Islet precursor cell (in vitro differentiated cells): ENCODE data around the gene SPATA12.

Experiments
- DNase-seq: peaks from one replicate; pipeline ENCODE4 v3.0.0-alpha.2; 2018

SPATA12 gene

GRCh38 chr3:57060089-57060821, at the start of gene SPATA12:
SPATA12 (plus strand) TSS chr3:57060664; CDS start chr3:57073695, 13,031 bp downstream.
- DNase-seq = peak; percentile 99

- DNase-seq = no peak
These were observed 49.4 kb upstream of the SPATA12 start for GRCh38 chr3:57011022-57011421.

GRCh38 chr3:57012847-57013246, 47.6 kb upstream of the SPATA12 start:
- no peak for DNase-seq

- DNase-seq = no peak
These were observed 45.1 kb upstream of the SPATA12 start for GRCh38 chr3:57015350-57015729.

GRCh38 chr3:57015912-57016311, 44.6 kb upstream of the SPATA12 start:
- no peak for DNase-seq

- DNase-seq = peak; percentile 66
These were observed 43.0 kb upstream of the SPATA12 start for GRCh38 chr3:57017459-57017845.

- no peak for DNase-seq
These were observed 42.2 kb upstream of the SPATA12 start for GRCh38 chr3:57018246-57018645.

- DNase-seq = no peak
These were observed 41.4 kb upstream of the SPATA12 start for GRCh38 chr3:57019057-57019456.

- DNase-seq = no peak
These were observed 35.2 kb upstream of the SPATA12 start for GRCh38 chr3:57025237-57025636.

- no peak for DNase-seq
These were observed 33.5 kb upstream of the SPATA12 start for GRCh38 chr3:57026944-57027343.

- DNase-seq = no peak
These were observed 31.1 kb upstream of the SPATA12 start for GRCh38 chr3:57029383-57029782.

- DNase-seq = peak; percentile 60
These were observed 30.5 kb upstream of the SPATA12 start for GRCh38 chr3:57029924-57030323.

- no peak for DNase-seq
These were observed 29.7 kb upstream of the SPATA12 start for GRCh38 chr3:57030721-57031120.

GRCh38 chr3:57031631-57032541, 28.6 kb upstream of the SPATA12 start:
- DNase-seq = no peak

- no peak for DNase-seq
These were observed 23.5 kb upstream of the SPATA12 start for GRCh38 chr3:57036952-57037351.

GRCh38 chr3:57038466-57039164, 21.8 kb upstream of the SPATA12 start:
- DNase-seq = no peak

GRCh38 chr3:57041674-57042073, 18.8 kb upstream of the SPATA12 start:
- no peak for DNase-seq

GRCh38 chr3:57043518-57043917, 16.9 kb upstream of the SPATA12 start:
- DNase-seq = no peak

- DNase-seq = no peak
These were observed 14.2 kb upstream of the SPATA12 start for GRCh38 chr3:57046101-57046765.

GRCh38 chr3:57048052-57048671, 12.3 kb upstream of the SPATA12 start:
- no peak for DNase-seq

- no peak for DNase-seq
These were observed 11.7 kb upstream of the SPATA12 start for GRCh38 chr3:57048728-57049127.

- DNase-seq = peak; percentile 61
These were observed 7.8 kb upstream of the SPATA12 start for GRCh38 chr3:57052662-57053061.
